WTC11 (cell line): ENCODE results near the gene LRP1. TPM values are rescaled to one million over a fixed set of nuclear protein-coding genes. Genes with fewer than 3 reads are reported as not detected.

Source experiments
- ATAC-seq: fragments of 200-7000 bp; cut with Tn5 transposase; 2 replicates; pipeline ENCODE4 v1.10.0; 2021; ENCODE audit warnings: mild to moderate bottlenecking, moderate library complexity
- CTCF ChIA-PET: fragments of 300-600 bp; sonication (Branson Sonifier 250); formaldehyde crosslinking; loops from one replicate; lab custom pipeline; 2021; ENCODE audit warnings: antibody characterized with exemption; lab: Charles Lee
- POLR2A ChIA-PET: fragments of 350-600 bp; sonication (Branson Sonifier 250); formaldehyde crosslinking; loops from one replicate; lab custom pipeline; 2021; ENCODE audit warnings: antibody characterized with exemption; lab: Charles Lee
- DNase-seq: peaks from one replicate; pipeline ENCODE4 v3.0.0; 2021; ENCODE audit warnings: low spot score
- H3K27ac Mint-ChIP-seq: 2 replicates; pipeline ENCODE4 v1.8.0; 2021; ENCODE audit warnings: mixed read lengths
- H3K27me3 Mint-ChIP-seq: 2 replicates; pipeline ENCODE4 v1.8.0; 2021; ENCODE audit warnings: low read depth, mild to moderate bottlenecking, moderate library complexity, mixed read lengths
- H3K36me3 Mint-ChIP-seq: 2 replicates; pipeline ENCODE4 v1.8.0; 2021; ENCODE audit warnings: mixed read lengths
- H3K4me1 Mint-ChIP-seq: 2 replicates; pipeline ENCODE4 v1.8.0; 2022; ENCODE audit warnings: mixed read lengths
- H3K4me3 Mint-ChIP-seq: 2 replicates; pipeline ENCODE4 v1.8.0; 2021; ENCODE audit warnings: mild to moderate bottlenecking, moderate library complexity, mixed read lengths
- H3K9me3 Mint-ChIP-seq: 2 replicates; pipeline ENCODE4 v1.8.0; 2021; ENCODE audit warnings: mixed read lengths
- AFF4 ChIP-seq: sonication (generic); formaldehyde crosslinking; IDR thresholded peaks from 2 replicates; pipeline ENCODE4 v1.8.1; 2023; ENCODE audit warnings: mild to moderate bottlenecking, missing genetic modification reagents, borderline replicate concordance
- E2F5 ChIP-seq: sonication (generic); formaldehyde crosslinking; IDR thresholded peaks from 2 replicates; pipeline ENCODE4 v1.8.1; 2022; ENCODE audit warnings: mild to moderate bottlenecking, moderate library complexity, missing genetic modification reagents
- ESRRA ChIP-seq: sonication (generic); formaldehyde crosslinking; IDR thresholded peaks from 2 replicates; pipeline ENCODE4 v1.8.1; 2022; ENCODE audit warnings: mild to moderate bottlenecking, missing genetic modification reagents, borderline replicate concordance
- GABPB1 ChIP-seq: sonication (generic); formaldehyde crosslinking; IDR thresholded peaks from 2 replicates; pipeline ENCODE4 v1.8.1; 2023; ENCODE audit warnings: mild to moderate bottlenecking, missing genetic modification reagents
- NFYB ChIP-seq: sonication (generic); formaldehyde crosslinking; conservative IDR thresholded peaks from 2 replicates; pipeline ENCODE4 v1.8.0; 2022; ENCODE audit warnings: low read depth, missing genetic modification reagents
- OVOL2 ChIP-seq: fragments of 250-450 bp; sonication (Bioruptor Pico); IDR thresholded peaks from 2 replicates; pipeline ENCODE4 v1.9.0; 2021; ENCODE audit warnings: mild to moderate bottlenecking, borderline replicate concordance
- RELA ChIP-seq: sonication (generic); formaldehyde crosslinking; IDR thresholded peaks from 2 replicates; pipeline ENCODE4 v1.8.1; 2022; ENCODE audit warnings: missing genetic modification reagents, mild to moderate bottlenecking, borderline replicate concordance
- SP1 ChIP-seq: sonication (generic); formaldehyde crosslinking; conservative IDR thresholded peaks from 2 replicates; pipeline ENCODE4 v1.8.1; 2022; ENCODE audit warnings: missing genetic modification reagents
- STAT6 ChIP-seq: sonication (generic); formaldehyde crosslinking; conservative IDR thresholded peaks from 2 replicates; pipeline ENCODE4 v1.8.1; 2023; ENCODE audit warnings: mild to moderate bottlenecking, low read depth, missing genetic modification reagents, moderate library complexity
- TCF7 ChIP-seq: sonication (generic); formaldehyde crosslinking; IDR thresholded peaks from 2 replicates; pipeline ENCODE4 v1.8.0; 2022; ENCODE audit warnings: mild to moderate bottlenecking, low read depth, missing genetic modification reagents, moderate library complexity
- USF1 ChIP-seq: sonication (generic); formaldehyde crosslinking; IDR thresholded peaks from 2 replicates; pipeline ENCODE4 v1.8.0; 2022; ENCODE audit warnings: mild to moderate bottlenecking, missing genetic modification reagents
- ZBTB43 ChIP-seq: sonication (generic); formaldehyde crosslinking; IDR thresholded peaks from 2 replicates; pipeline ENCODE4 v1.8.1; 2023; ENCODE audit warnings: mild to moderate bottlenecking, missing genetic modification reagents
- ZNF423 ChIP-seq: fragments of 250-450 bp; sonication (Bioruptor Pico); IDR thresholded peaks from 2 replicates; pipeline ENCODE4 v2.1.2; 2022; ENCODE audit warnings: mild to moderate bottlenecking, moderate library complexity
- total RNA-seq: library from RNA; stranded (reverse); gene quantifications from 3 replicates; pipeline ENCODE4 v1.2.3, GENCODE V29; 2021

LRP1 gene
- total RNA-seq, 1 experiment from 2014 or later: 120 TPM

- CTCF ChIA-PET: interaction anchor here (1.0 kb wide), 1 partner anchor 48 kb away, joined by 6 read pairs; no protein-coding TSS in a partner anchor
- Mint-ChIP-seq H3K27ac (no peak overlapping the region), H3K36me3 (peaks cover 70% of the 10 kb centered on the region), H3K27me3 (no peaks in the 10 kb centered on the region), H3K4me3 (no peak overlapping the region)
- DNase-seq: no peak
- POLR2A ChIA-PET: no interaction called here
- TF ChIP-seq AFF4 (no peak), OVOL2 (CRISPR knock-in tag) (no peak), STAT6 (no peak), ESRRA (CRISPR knock-in tag) (no peak), RELA (CRISPR knock-in tag) (no peak), USF1 (CRISPR knock-in tag) (no peak), ZBTB43 (CRISPR knock-in tag) (no peak), ZNF423 (no peak), GABPB1 (CRISPR knock-in tag) (no peak)
- TF ChIP-seq, all 79 proteins: peak for 0
- ATAC-seq: no peak
- Mint-ChIP-seq H3K4me1 (no peaks in the 10 kb centered on the region), H3K9me3 (peaks cover 5% of the 10 kb centered on the region; the same call in 1 of the 2 replicates)
These were observed 66.9 kb downstream of the LRP1 start for GRCh38 chr12:57195186-57195585.

GRCh38 chr12:57195611-57196371, 67.5 kb downstream of the LRP1 start:
- no peaks in the 10 kb centered on the region for H3K4me1 Mint-ChIP-seq
- no peak overlapping the region for H3K27ac Mint-ChIP-seq
- ATAC-seq (no peak), DNase-seq (no peak)
- peaks cover 5% of the 10 kb centered on the region; the same call in 1 of the 2 replicates for H3K9me3 Mint-ChIP-seq
- ChIA-PET POLR2A (no interaction called here), CTCF (interaction anchor here (1.0 to 2.5 kb wide), 2 partner anchors 20 to 47 kb away, joined by 6 to 9 read pairs; no protein-coding TSS in a partner anchor)
- H3K27me3 Mint-ChIP-seq: no peaks in the 10 kb centered on the region
- TF ChIP-seq TCF7 (no peak), SP1 (CRISPR knock-in tag) (no peak), NFYB (CRISPR knock-in tag) (no peak), USF1 (CRISPR knock-in tag) (no peak), E2F5 (no peak)
- no peak overlapping the region for H3K4me3 Mint-ChIP-seq
- H3K36me3 Mint-ChIP-seq: peaks cover 68% of the 10 kb centered on the region
